Measurements from ENCODE around the gene FKBP6. TPM values are rescaled to one million over a fixed set of nuclear protein-coding genes. Genes with fewer than 3 reads are reported as not detected.

Gene FKBP6
- total and polyA plus RNA-seq, 2 of the 13 experiments (the other 11 are each of a cell fraction or from before 2014, with no cell fraction given), result 0.07 to 0.20 TPM

GRCh38 chr7:73303546-73303945 lies 24.4 kb upstream of the FKBP6 start:
- in situ Hi-C loops (cut with HindIII; ENCODE audit: extremely low pct_ligation_motif_present, low pct_unique_long_range_greater_than_20kb), result no loop called here
- CTCF ChIA-PET (ENCODE audit: low intra/inter-chr PET ratio, low total read pairs), result no interaction called here
- no peak for TF ChIP-seq NAIF1 (CRISPR knock-in tag; IDR thresholded peaks at IDR 0.05; ENCODE audit: borderline replicate concordance)
- TF ChIP-seq FOXP1 (IDR thresholded peaks at IDR 0.05), result no peak
- no peak for TF ChIP-seq FOXP1 (CRISPR knock-in tag; IDR thresholded peaks at IDR 0.05)
- TF ChIP-seq TCF12 (IDR thresholded peaks at IDR 0.05), result no peak
- TF ChIP-seq TCF12 (CRISPR knock-in tag; IDR thresholded peaks at IDR 0.05), result no peak
- no peak for TF ChIP-seq SRSF1 (optimal IDR thresholded peaks at IDR 0.05; ENCODE audit: low read depth, low read length)
- no peak for TF ChIP-seq CCAR2 (optimal IDR thresholded peaks at IDR 0.05; ENCODE audit: low read depth, low read length)
- no peak for TF ChIP-seq MYNN (CRISPR knock-in tag; IDR thresholded peaks at IDR 0.05; ENCODE audit: low read depth)
- no peak for TF ChIP-seq ZNF263 (CRISPR knock-in tag; IDR thresholded peaks at IDR 0.05)
- no peak for TF ChIP-seq ZBTB20 (CRISPR knock-in tag; IDR thresholded peaks at IDR 0.05; ENCODE audit: borderline replicate concordance, low read depth)
- TF ChIP-seq LRRFIP1 (CRISPR knock-in tag; conservative IDR thresholded peaks at IDR 0.05), result no peak
- no peak for TF ChIP-seq KLF9 (CRISPR knock-in tag; IDR thresholded peaks at IDR 0.05; ENCODE audit: low read depth)
- TF ChIP-seq ZNF670 (CRISPR knock-in tag; IDR thresholded peaks at IDR 0.05; ENCODE audit: borderline replicate concordance), result no peak
- no peak for TF ChIP-seq SKI (IDR thresholded peaks at IDR 0.05; ENCODE audit: partially characterized antibody)
- TF ChIP-seq RXRB (CRISPR knock-in tag; IDR thresholded peaks at IDR 0.05; ENCODE audit: borderline replicate concordance), result no peak
- no peak for TF ChIP-seq BHLHE40 (IDR thresholded peaks at IDR 0.05; ENCODE audit: low read length)
- TF ChIP-seq HMGXB3 (CRISPR knock-in tag; IDR thresholded peaks at IDR 0.05; ENCODE audit: borderline replicate concordance), result no peak
- TF ChIP-seq ATM (IDR thresholded peaks at IDR 0.05; ENCODE audit: borderline replicate concordance), result no peak
- no peak for TF ChIP-seq PCBP2 (optimal IDR thresholded peaks at IDR 0.05; ENCODE audit: low read depth, low read length, poor library complexity, severe bottlenecking)
- no peak for TF ChIP-seq ZFP1 (CRISPR knock-in tag; IDR thresholded peaks at IDR 0.05)
- TF ChIP-seq LCORL (IDR thresholded peaks at IDR 0.05), result no peak
- no peak for TF ChIP-seq LCORL (CRISPR knock-in tag; IDR thresholded peaks at IDR 0.05)

More at GRCh38 chr7:73303546-73303945, 24.4 kb upstream of the FKBP6 start:
- Histone ChIP-seq H3K27me3 (ENCODE audit: control insufficient read depth in 1 of 2, insufficient read depth in 2 of 2, low read length in 2 of 2) (no peaks in the 10 kb centered on the region; a peak in 1 of 5 replicates), H3K36me3 (replicated peaks in 1 of 2; ENCODE audit: control insufficient read depth in 1 of 2, insufficient read depth in 2 of 2, low read length in 2 of 2) (peaks cover 7 to 18% of the 10 kb centered on the region in 2 experiments; a peak in 3 of 5 replicates), H3K4me2 (ENCODE audit: low read depth, low read length) (no peak overlapping the region), H3K9me3 (ENCODE audit: low read length) (no peaks in the 10 kb centered on the region), H4K20me1 (ENCODE audit: insufficient read depth, low read length) (no peaks in the 10 kb centered on the region), H3K27ac (ENCODE audit: extremely low read length, insufficient read depth, low read length) (no peak overlapping the region), H3K79me2 (ENCODE audit: insufficient read depth, low read length) (peaks cover 10% of the 10 kb centered on the region), H3K4me3 (replicated peaks in 1 of 3; ENCODE audit: insufficient read depth in 1 of 3, low read depth in 2 of 3, low read length in 3 of 3) (no peak overlapping the region), H2AFZ (ENCODE audit: low read length) (no peak overlapping the region), H3K4me1 (ENCODE audit: insufficient read depth, low read length) (peaks cover 15% of the 10 kb centered on the region), H3K9ac (ENCODE audit: insufficient read depth, low read depth, low read length) (no peak overlapping the region)
- intact Hi-C loops (cut with micrococcal nuclease; ENCODE audit: unreplicated experiment), result no loop called here
- POLR2A ChIA-PET, result no interaction called here
- ATAC-seq, result no peak
- 100% methylated on average over 7 of the region's 26 CpGs for WGBS (ENCODE audit: low lambda C conversion rate)
- DNase-seq (ENCODE audit: low spot score), result no peak
- no TSS peak for BruUV-seq (replicated peaks)
- FAIRE-seq, result no peak

All from HepG2 (cell line).